Pancreas (tissue), 10 donors: ENCODE results near the gene SULT1B1. TPM values are rescaled to one million over a fixed set of nuclear protein-coding genes. Genes with fewer than 3 reads are reported as not detected.

Source experiments
- ATAC-seq, 4 donors: fragments of 200-7000 bp; cut with Tn5 transposase; one replicate each; pipeline versions ENCODE4 v1.8.0 to v1.9.1; 2020; ENCODE audit warnings: mild to moderate bottlenecking in 4 of 4, moderate library complexity in 4 of 4
- DNase-seq, 6 donors: peaks; one replicate each; pipeline ENCODE4 v3.0.0-alpha.2; 2020
- FAIRE-seq: peaks from 2 replicates; lab custom pipeline; 2012; peaks lifted over from hg19 to GRCh38; lab: Jason Lieb, UNC
- H3K27ac ChIP-seq, 4 donors: fragments of 200-600 bp; sonication (generic); 1 replicate in 3 of 4; 2 replicates in 1 of 4; pipeline versions ENCODE4 v1.5.0 to v1.8.0; 2020
- H3K27me3 ChIP-seq, 4 donors: fragments of 200-600 bp; one replicate each; pipeline ENCODE4 v1.8.0; 2021
- H3K36me3 ChIP-seq, 3 donors: fragments of 200-600 bp; sonication (generic) in 1 of 3; one replicate each; pipeline versions ENCODE4 v1.5.0 to v1.8.0; 2020 to 2021
- H3K4me1 ChIP-seq, 3 donors: fragments of 200-600 bp; one replicate each; pipeline ENCODE4 v1.8.0; 2021
- H3K4me3 ChIP-seq, 4 donors: fragments of 200-600 bp; sonication (generic) in 2 of 4; one replicate each; pipeline versions ENCODE4 v1.5.0 to v1.8.0; 2020 to 2021
- H3K9me3 ChIP-seq, 4 donors: fragments of 200-600 bp; one replicate each; pipeline ENCODE4 v1.8.0; 2021
- CTCF ChIP-seq, 4 donors: fragments of 200-600 bp; sonication (generic) in 3 of 4; IDR thresholded peaks; one replicate each; pipeline versions ENCODE4 v1.5.0 to v1.8.0; 2021; ENCODE audit warnings: antibody characterized with exemption in 4 of 4
- WGBS, 2 donors: extraction: QIAGEN DNeasy Blood & Tissue Kit; methylation state at CpG; one replicate each; pipeline ENCODE4 v1.1.7; 2013; 5-methylcytosine and 5-hydroxymethylcytosine counted together
- intact Hi-C, 3 donors: fragments of 100-400 bp; cut with DNase I; formaldehyde crosslinking; loops; one replicate each; pipeline versions ENCODE4 v1.11.1 to v1.14.2; 2022
- polyA plus RNA-seq, 2 donors: library from polyadenylated mRNA; stranded (reverse); fragments of 200-250 nt; gene quantifications; one replicate each; pipeline ENCODE4 v1.2.3, GENCODE V29; 2013
- total RNA-seq, 6 donors: library from RNA; stranded (reverse); fragmentation: NEBNext Ultra II Directional in 4 of 6; extraction: Animal tissue kit (Norgen Biotek cat#: 25700) in 4 of 6; gene quantifications; one replicate each; pipeline versions ENCODE4 v1.2.1 to v1.2.4, GENCODE V29; 2021 to 2023
- donor health status: healthy with polysubstance abuse.
- donor health status: DM: no; HTN: no; CAD: no; lungs with moderate emphysema.
- donor health status: DM: no; HTN: no; CAD: no.
- donor health status: control.
- donor health status: control.
- donor health status: Bipolar disorder and iron deficiency.
- donor health status: DM: yes; HTN: yes; CAD: no.
- donor health status: DM: no; HTN: no; CAD: no.
- donor health status: DM: no; HTN: no; CAD: no.
- donor health status: DM: yes; HTN: yes; CAD: no.

Gene SULT1B1
- total and polyA plus RNA-seq, 8 donors, result 0.05 to 2.1 (median 0.23) TPM

GRCh38 chr4:69726971-69727370 is 33.4 kb downstream of the SULT1B1 start:
- FAIRE-seq, result no peak

GRCh38 chr4:69718396-69719271 is 41.8 kb downstream of the SULT1B1 start:
- Histone ChIP-seq H3K27ac (no peak overlapping the region), H3K36me3 (no peaks in the 10 kb centered on the region), H3K4me1 (peaks cover 0 to 15% (median 7%) of the 10 kb centered on the region in 3 donors), H3K9me3 (no peaks in the 10 kb centered on the region), H3K4me3 (no peak overlapping the region), H3K27me3 (no peaks in the 10 kb centered on the region)
- no peak for TF ChIP-seq CTCF (IDR thresholded peaks at IDR 0.05)
- intact Hi-C loops, result no loop called here
- FAIRE-seq, result no peak
- ATAC-seq, result peak in 1 of 4 donors; percentile 56
- DNase-seq, result no peak
- WGBS, 2 donors, result 61 to 65% methylated on average over 4 of the region's 4 CpGs

More at GRCh38 chr4:69726971-69727370, 33.4 kb downstream of the SULT1B1 start:
- Histone ChIP-seq H3K27me3 (no peaks in the 10 kb centered on the region), H3K4me3 (no peak overlapping the region), H3K36me3 (no peaks in the 10 kb centered on the region), H3K27ac (no peak overlapping the region), H3K9me3 (no peaks in the 10 kb centered on the region), H3K4me1 (no peaks in the 10 kb centered on the region)
- DNase-seq (no peak), ATAC-seq (no peak)
- intact Hi-C loops, result no loop called here
- 76 to 88% methylated on average over 4 of the region's 4 CpGs for WGBS, 2 donors
- TF ChIP-seq CTCF (IDR thresholded peaks at IDR 0.05), result no peak

- FAIRE-seq (peak; percentile 5), ATAC-seq (peak in 1 of 4 donors; percentile 61), DNase-seq (no peak)
- Histone ChIP-seq H3K27me3 (no peaks in the 10 kb centered on the region), H3K36me3 (no peaks in the 10 kb centered on the region), H3K27ac (no peak overlapping the region), H3K4me3 (no peak overlapping the region), H3K9me3 (no peaks in the 10 kb centered on the region), H3K4me1 (peaks cover 0 to 15% (median 7%) of the 10 kb centered on the region in 3 donors)
- intact Hi-C loops, result no loop called here
- TF ChIP-seq CTCF (IDR thresholded peaks at IDR 0.05), result no peak
These were observed 42.6 kb downstream of the SULT1B1 start for GRCh38 chr4:69717778-69718177.

- no peak for TF ChIP-seq CTCF (IDR thresholded peaks at IDR 0.05)
- H3K4me3 ChIP-seq, result no peak overlapping the region
- peaks cover 0 to 15% (median 7%) of the 10 kb centered on the region in 3 donors for H3K4me1 ChIP-seq
- H3K9me3 ChIP-seq, result no peaks in the 10 kb centered on the region
- WGBS, 2 donors, result 85 to 94% methylated on average over 2 of the region's 2 CpGs
- H3K27ac ChIP-seq, result no peak overlapping the region
- no peak for ATAC-seq
- H3K36me3 ChIP-seq, result no peaks in the 10 kb centered on the region
- no peaks in the 10 kb centered on the region for H3K27me3 ChIP-seq
- intact Hi-C loops, result no loop called here
- DNase-seq, result no peak
- FAIRE-seq, result no peak
These were observed 43.8 kb downstream of the SULT1B1 start for GRCh38 chr4:69716654-69717053.

- TF ChIP-seq CTCF (IDR thresholded peaks at IDR 0.05), result no peak
These were observed 46.3 kb downstream of the SULT1B1 start for GRCh38 chr4:69714086-69714485.

More at GRCh38 chr4:69714086-69714485, 46.3 kb downstream of the SULT1B1 start:
- no peaks in the 10 kb centered on the region for H3K9me3 ChIP-seq
- DNase-seq (no peak), FAIRE-seq (no peak), ATAC-seq (no peak)
- peaks cover 0 to 15% (median 7%) of the 10 kb centered on the region in 3 donors for H3K4me1 ChIP-seq
- H3K4me3 ChIP-seq, result no peak overlapping the region
- intact Hi-C loops, result no loop called here
- H3K27me3 ChIP-seq, result no peaks in the 10 kb centered on the region
- H3K36me3 ChIP-seq, result no peaks in the 10 kb centered on the region
- 69 to 75% methylated on average over 4 of the region's 4 CpGs for WGBS, 2 donors
- H3K27ac ChIP-seq, result no peak overlapping the region
